SH-SY5Y (cell line): Measurements from ENCODE around the gene YEATS2.

Experiments used
- GATA2 ChIP-seq: IDR thresholded peaks from 2 replicates; pipeline ENCODE4 v1.6.1; 2011; ENCODE audit warnings: mild to moderate bottlenecking, low read depth, low read length
- GATA3 ChIP-seq: IDR thresholded peaks from 2 replicates; pipeline ENCODE4 v1.6.1; 2011; ENCODE audit warnings: low read depth, mild to moderate bottlenecking, low read length, moderate library complexity

Gene YEATS2

DNA sequence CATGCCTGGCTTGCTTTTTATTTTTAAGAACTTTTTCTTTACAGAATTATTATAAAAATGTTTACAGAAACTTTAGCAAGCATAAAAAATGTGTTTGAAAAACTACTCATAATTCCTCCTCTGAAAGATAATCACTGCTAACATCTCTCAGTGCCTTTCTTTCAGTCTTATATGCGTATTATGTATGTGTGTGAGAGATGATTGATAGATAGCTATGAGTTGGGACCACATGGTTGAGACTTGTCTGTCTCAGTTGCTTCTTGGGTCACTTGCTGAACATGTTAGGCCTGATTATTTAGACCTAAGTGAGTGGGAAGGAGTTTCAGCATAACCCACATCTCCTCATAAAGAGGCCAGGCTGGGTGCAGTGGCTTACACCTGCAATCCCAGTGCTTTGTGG lies 116.6 kb downstream of the YEATS2 start:
- no peak for TF ChIP-seq GATA2
- TF ChIP-seq GATA3 = no peak

- TF ChIP-seq GATA2 (no peak), GATA3 (no peak)
Observed at GRCh38 chr3:183815563-183815940, 118.0 kb downstream of the YEATS2 start.

DNA sequence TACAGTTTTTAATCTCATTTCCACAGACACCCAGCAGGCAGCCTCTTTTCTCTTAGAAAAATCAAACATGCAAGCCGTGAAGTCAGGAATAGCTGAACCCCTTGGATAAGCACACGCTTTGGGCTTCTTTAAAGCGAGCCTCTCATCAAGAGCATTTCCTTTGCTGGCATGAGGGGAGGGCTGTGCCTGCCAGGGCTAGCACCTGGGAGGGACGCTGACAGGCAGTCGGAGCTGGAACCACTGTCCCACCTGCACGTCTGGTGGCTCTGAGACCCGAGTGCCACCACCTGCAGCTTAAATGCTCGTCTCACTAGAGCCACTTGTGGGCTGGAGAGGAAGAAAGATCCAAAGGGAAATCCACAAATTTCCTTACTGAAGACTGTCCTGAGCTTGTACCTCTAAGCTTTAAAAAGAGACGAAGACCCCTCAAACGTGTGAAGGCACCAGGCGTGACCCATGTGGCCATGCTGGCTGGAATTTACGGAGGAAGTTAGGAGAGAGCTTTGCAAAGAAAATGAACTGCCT lies 118.4 kb downstream of the YEATS2 start:
- TF ChIP-seq GATA3 (no peak), GATA2 (no peak)

DNA sequence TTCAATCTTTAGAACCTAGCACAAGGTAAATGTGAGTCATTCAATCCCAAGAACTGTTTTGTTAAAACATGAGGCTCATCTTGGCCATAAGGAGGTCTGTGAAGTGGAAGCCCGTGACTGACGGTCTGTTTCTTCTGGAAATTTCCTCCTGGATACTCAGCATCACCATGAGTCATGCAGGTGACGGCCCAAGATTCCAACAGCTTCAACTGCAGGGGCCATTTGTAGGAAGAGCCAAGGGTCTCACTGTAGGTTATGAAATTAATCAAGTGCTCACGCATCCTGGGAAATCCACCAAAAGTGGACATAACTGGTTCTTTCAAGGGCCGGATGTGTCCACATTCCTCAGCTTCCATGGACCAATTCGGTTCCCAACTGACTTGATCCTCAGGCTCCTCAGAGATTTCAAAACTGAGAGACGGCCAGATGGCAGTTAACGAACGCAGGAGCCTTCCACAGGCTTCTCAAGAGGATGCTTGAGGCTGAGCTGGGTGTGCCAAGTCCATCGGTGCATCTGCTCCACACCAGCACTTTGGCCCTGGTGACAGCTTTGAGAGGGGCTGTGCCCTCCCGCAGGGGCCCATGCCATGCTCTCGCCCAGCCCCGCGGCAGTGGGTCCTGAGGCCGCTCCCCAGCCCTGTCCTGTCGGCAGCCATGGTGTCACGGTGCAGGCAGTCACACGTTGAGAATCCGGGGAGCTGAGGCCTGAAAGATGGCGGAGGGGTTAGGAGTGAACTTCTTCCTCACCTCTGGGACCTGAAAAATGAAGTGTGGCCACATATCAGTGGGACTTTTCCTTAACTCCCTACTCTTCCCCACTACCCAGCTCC lies 119.3 kb downstream of the YEATS2 start:
- TF ChIP-seq GATA3 (no peak), GATA2 (no peak)

DNA sequence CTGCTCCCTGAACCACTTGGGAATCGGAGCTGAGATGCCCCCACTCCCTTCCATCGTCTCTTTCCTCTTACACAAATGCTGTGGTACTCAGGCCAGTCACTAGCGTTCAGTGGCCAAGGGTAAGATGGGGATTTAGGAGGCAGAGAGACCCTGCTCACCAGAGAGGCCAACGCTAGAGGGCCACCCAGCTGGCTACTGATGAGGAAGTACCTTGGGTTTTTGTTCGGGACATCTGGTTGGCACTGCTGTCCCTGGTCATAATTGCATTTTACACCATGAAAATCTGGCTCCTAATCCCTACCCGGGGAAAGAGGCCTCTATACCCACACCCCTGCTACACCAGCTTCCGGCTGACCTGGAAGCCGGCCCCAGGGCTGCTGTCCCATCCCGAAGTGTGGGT lies 120.0 kb downstream of the YEATS2 start:
- TF ChIP-seq GATA2 (no peak), GATA3 (no peak)

DNA sequence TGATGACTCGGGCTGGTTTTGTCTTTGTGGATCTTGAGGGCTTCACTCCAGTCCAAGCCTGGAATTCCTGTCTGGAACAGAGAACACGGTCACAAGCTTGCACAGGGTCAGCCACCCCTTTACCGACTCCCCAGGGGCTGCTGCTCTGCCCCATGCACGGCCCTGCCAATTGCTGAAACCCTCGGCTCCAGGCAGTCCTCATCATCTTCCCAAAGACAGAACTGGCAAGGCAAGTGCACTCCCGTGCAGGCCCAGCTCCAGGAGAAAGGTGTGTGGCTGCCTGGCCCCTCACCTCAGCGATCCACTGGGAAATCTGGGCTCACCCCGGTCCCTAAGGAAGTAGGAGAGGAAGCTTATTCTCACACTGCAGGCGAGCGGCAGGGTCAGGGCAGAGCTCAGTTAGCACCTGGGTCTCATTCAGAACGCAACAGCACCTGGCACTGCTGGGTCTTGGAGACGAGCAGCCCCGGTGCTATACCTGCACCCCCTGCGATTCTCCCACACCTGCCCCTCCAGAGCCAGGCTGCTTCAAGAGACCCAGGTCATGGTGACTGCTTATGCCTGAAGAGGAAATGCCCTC lies 120.5 kb downstream of the YEATS2 start:
- TF ChIP-seq GATA3 = no peak
- no peak for TF ChIP-seq GATA2

DNA sequence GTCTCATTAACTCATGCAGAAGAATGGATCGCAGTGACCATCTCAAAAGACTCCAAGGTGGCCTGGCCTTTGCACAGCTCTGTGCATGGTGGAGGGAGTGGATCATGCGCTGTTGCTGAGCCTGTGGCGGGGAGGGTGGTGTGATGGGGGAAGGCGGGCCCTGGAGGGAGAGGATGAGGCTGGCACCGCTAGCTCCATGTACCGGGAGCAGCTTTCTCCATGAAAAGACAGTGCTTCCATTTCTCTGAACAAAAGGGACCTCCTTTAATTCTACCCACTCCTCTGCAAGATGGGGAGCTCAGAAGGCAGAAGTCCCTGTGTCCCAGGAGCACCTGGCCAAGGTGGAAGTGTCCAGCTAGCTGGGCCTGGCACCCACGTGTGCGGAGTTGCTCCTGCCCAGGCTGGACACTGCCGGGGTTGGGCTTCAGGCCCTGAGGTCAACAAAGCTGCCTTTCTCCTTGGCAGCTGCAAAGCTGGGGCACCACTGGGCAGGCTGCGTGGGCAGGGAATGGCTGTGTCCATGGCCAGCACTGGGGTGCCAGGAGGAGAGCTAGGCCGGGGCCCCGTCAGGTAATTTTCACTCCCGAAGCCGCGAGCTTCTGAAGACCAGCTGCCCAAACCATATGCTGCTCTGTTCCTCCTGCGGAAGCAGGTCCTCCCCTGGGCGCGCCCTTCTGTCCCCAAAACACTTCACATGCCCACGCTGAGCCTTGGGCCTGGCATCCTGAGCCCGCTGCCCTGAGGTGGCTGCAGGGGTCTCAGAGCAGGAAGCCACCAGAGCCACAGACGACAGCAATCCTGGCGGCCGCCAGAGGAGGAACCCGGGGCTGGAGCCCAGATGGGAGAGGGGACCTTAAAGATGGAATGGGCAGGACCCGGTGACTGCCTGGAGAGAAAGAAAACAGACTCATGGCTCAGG lies 121.4 kb downstream of the YEATS2 start:
- no peak for TF ChIP-seq GATA3
- TF ChIP-seq GATA2 = no peak

- no peak for TF ChIP-seq GATA2
Observed at GRCh38 chr3:183819831-183820230, 122.2 kb downstream of the YEATS2 start.

- TF ChIP-seq GATA2 (no peak), GATA3 (no peak)
Observed at GRCh38 chr3:183822631-183823030, 125.0 kb downstream of the YEATS2 start.

DNA sequence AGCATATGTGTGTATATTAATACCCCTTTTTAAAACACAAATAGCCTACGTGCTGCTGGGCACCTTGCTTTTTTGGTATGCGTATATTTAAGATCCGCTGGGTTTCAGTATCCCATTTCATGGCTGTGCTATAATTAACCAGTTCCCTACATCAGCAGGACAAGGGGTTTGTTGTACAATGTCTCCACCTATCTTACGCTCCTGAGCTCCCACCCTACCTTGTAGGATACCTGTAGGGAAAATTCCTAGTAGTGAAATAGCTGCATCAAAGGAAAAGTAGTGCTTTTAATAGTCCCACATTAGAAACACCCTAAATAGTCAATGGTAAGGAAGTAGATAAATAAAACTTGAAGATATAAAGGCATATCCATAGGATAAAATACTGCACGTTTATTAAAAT lies 126.4 kb downstream of the YEATS2 start:
- TF ChIP-seq GATA3 = no peak
- TF ChIP-seq GATA2 = no peak

DNA sequence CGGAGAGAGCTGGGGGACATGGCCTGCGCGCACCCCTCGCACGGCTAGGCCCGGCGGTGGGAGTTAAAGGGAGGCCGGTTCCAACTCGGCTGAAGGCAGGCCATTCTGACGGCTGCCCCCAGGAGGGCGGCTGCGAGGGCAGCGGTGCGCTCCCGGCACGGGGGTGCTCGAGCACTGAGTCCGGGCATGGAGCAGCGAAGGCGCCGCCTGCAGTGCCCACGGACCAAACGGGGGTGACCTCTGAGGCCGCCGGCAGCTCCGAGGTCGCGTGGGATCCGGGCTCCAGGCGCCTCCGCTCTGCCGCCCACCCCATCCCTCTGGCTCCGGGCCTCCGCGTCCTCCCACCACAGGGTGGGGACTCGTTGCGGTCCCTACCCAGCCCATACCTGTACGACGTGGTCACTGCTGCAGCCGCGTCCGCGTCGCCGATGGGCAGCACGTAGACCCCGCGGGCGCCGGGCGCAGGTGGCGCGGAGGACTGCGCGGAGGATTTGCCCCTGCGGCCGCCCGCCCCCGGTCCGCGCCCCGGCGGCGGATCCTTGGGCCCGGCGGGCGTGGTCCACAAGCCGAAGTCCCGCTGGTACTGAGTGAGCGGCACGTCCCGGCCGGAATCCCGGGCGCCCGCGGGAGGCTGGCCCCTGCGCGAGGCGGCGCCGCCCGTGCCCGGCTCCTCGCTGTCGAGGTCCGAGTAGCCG lies 127.3 kb downstream of the YEATS2 start:
- TF ChIP-seq GATA3 = no peak
- TF ChIP-seq GATA2 = no peak

DNA sequence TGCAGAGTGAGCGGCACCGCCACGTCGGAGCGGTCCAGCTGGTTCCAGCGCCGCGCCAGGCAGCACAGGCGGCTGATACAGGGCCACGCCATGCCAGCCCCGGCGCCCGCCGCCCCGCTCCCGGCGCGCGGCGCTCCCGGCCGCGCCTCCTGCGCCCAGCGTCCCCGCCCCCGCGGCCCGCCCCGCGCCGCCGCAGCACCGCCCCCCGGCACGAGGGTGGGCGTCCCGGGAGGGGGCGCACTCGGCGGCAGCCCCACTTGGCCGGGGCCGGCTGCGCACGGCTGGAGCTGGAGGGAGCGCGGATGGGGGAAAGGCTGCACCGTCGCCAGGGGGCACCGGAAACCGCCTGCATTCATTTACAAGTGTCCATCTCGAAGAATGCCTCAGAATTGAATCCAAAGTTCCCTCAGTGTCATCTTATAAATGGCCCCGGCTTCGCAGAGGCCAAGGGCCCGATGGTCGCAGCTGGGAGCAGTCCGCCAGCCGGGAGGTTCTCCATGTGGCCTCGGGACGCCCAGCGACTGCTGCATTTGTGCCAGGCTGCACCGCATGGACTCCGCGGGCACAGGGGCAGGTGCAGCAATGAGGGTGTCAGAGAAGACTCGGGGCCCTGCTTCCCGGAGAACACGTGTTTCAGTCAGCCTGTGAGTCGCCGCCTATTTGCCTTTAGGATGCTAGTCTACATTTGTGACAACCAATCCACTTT lies 128.0 kb downstream of the YEATS2 start, which contains the start of gene MAP6D1:
MAP6D1 (minus strand) TSS at position 122 of the 706 bp plus-strand sequence; CDS start at position 92, 30 bp downstream.
- TF ChIP-seq GATA2 = no peak
- TF ChIP-seq GATA3 = no peak

DNA sequence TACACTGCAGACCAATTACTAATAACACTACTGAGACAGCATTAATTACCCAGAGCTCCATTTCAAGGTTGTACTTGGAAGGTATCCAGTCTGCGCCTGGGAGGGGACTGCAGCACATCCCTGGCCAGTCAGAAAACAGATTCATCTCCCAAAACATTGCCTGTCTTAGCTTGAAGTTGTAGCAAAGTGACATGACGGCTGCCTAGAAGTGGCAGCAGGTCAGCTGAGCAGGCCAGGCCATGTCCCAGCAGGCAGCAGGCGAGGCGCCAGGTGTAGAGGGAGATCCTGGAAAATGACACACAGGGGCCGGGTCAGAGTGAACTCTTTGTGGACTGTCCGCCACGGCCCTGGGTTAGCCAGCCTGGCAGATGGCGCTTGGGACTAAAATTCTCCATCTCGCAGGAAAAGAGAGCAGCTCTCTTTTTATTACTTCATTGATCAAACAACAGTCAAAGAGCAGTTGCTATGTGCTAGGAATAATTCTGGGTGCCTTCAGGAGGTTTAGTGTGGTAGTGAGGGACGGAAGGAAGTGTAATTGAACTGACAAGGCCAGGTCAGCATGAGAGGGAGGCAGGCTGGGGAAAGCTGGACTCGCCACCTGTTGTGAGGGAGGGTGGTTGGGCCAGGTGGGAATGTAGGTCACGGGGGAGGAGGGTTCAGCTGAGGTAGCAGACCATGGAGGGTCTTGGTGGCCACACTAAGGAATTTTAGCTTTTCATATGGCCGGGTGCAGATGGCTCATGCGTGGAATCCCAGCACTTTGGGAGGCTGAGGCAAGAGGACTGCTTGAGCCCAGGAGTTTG lies 129.1 kb downstream of the YEATS2 start:
- TF ChIP-seq GATA2 = no peak
- no peak for TF ChIP-seq GATA3
